DND-41 (cell line): ENCODE results near the gene BIRC3.

ENCODE experiments used
- ATAC-seq: fragments of 200-7000 bp; cut with Tn5 transposase; 3 replicates; pipeline ENCODE4 v1.9.1; 2021; ENCODE audit warnings: low read depth; ENCODE audit not compliant: insufficient read depth
- DNase-seq: peaks from one replicate; pipeline ENCODE4 v3.0.0-alpha.2; 2020
- H2AFZ ChIP-seq: 2 replicates; pipeline ENCODE4 v1.6.0; 2012; ENCODE audit warnings: low read depth, low read length
- H3K27ac ChIP-seq: 2 replicates; pipeline ENCODE4 v1.5.1; 2012; ENCODE audit warnings: low read length, inconsistent platforms
- H3K27me3 ChIP-seq: fragments of 200-600 bp; sonication (generic); 2 replicates; pipeline ENCODE4 v1.6.0; 2012; ENCODE audit warnings: low read length, mild to moderate bottlenecking, inconsistent platforms; ENCODE audit not compliant: insufficient read depth, poor library complexity
- H3K36me3 ChIP-seq: 2 replicates; pipeline ENCODE4 v1.5.1; 2012; ENCODE audit warnings: low read length, inconsistent platforms; ENCODE audit not compliant: insufficient read depth
- H3K4me1 ChIP-seq: 2 replicates; pipeline ENCODE4 v1.5.1; 2012; ENCODE audit warnings: mild to moderate bottlenecking, low read length; ENCODE audit not compliant: insufficient read depth
- H3K4me2 ChIP-seq: 2 replicates; pipeline ENCODE4 v1.6.0; 2012; ENCODE audit warnings: mild to moderate bottlenecking, moderate library complexity, low read length, inconsistent platforms; ENCODE audit not compliant: insufficient read depth
- H3K4me3 ChIP-seq, 2 experiments: fragments of 200-600 bp in 1 of 2; shearing (Covaris generic) in 1 of 2; 2 replicates each; pipeline ENCODE4 v1.5.1; 2012 to 2016; ENCODE audit warnings: inconsistent platforms in 2 of 2, low read length in 2 of 2, mild to moderate bottlenecking in 2 of 2, low read depth in 1 of 2, moderate library complexity in 1 of 2
- H3K79me2 ChIP-seq: 2 replicates; pipeline ENCODE4 v1.6.0; 2012; ENCODE audit warnings: low read length, inconsistent platforms; ENCODE audit not compliant: insufficient read depth
- H3K9ac ChIP-seq: 2 replicates; pipeline ENCODE4 v1.6.0; 2012; ENCODE audit warnings: low read depth, mild to moderate bottlenecking, inconsistent platforms, low read length, moderate library complexity
- H3K9me3 ChIP-seq: 2 replicates; pipeline ENCODE4 v1.5.1; 2012; ENCODE audit warnings: low read length, moderate library complexity, mild to moderate bottlenecking, inconsistent platforms; ENCODE audit not compliant: insufficient read depth, severe bottlenecking
- H4K20me1 ChIP-seq: 2 replicates; pipeline ENCODE4 v1.6.0; 2012; ENCODE audit warnings: low read length; ENCODE audit not compliant: insufficient read depth
- CTCF ChIP-seq: IDR thresholded peaks from 2 replicates; pipeline ENCODE4 v1.5.1; 2012; ENCODE audit warnings: borderline replicate concordance, low read length, moderate library complexity, mild to moderate bottlenecking; ENCODE audit not compliant: poor library complexity, severe bottlenecking; ENCODE audit errors: extremely low read depth
- EZH2 ChIP-seq: IDR thresholded peaks from 3 replicates; pipeline ENCODE4 v1.6.1; 2012; ENCODE audit warnings: borderline replicate concordance, low read depth, mild to moderate bottlenecking, moderate library complexity, low read length, inconsistent platforms; ENCODE audit not compliant: severe bottlenecking

Gene BIRC3

GRCh38 chr11:102287964-102288724 is 29.1 kb upstream of the BIRC3 start:
- H3K27me3 ChIP-seq, result no peaks in the 10 kb centered on the region
- H4K20me1 ChIP-seq, result no peaks in the 10 kb centered on the region
- H3K4me2 ChIP-seq, result peak overlapping the region; percentile 58
- TF ChIP-seq CTCF, result peak; percentile 92
- no peak for TF ChIP-seq EZH2
- no peaks in the 10 kb centered on the region for H3K79me2 ChIP-seq
- H3K4me3 ChIP-seq, result no peak overlapping the region
- H3K27ac ChIP-seq, result peak overlapping the region; percentile 67
- peak; percentile 56 for DNase-seq
- H3K9me3 ChIP-seq, result no peaks in the 10 kb centered on the region
- H3K9ac ChIP-seq, result peak overlapping the region; percentile 36; the same call in 1 of the 2 replicates
- no peaks in the 10 kb centered on the region for H3K36me3 ChIP-seq
- H2AFZ ChIP-seq, result peak overlapping the region; percentile 86
- H3K4me1 ChIP-seq, result peaks cover 33% of the 10 kb centered on the region
- ATAC-seq, result peak; percentile 90

GRCh38 chr11:102288725-102289083 is 28.6 kb upstream of the BIRC3 start:
- Histone ChIP-seq H3K36me3 (no peaks in the 10 kb centered on the region), H3K79me2 (no peaks in the 10 kb centered on the region), H3K4me1 (peaks cover 33% of the 10 kb centered on the region), H4K20me1 (no peaks in the 10 kb centered on the region), H3K9me3 (no peaks in the 10 kb centered on the region), H2AFZ (peak overlapping the region; percentile 86), H3K4me3 (no peak overlapping the region), H3K27me3 (no peaks in the 10 kb centered on the region), H3K4me2 (no peak overlapping the region), H3K9ac (no peak overlapping the region), H3K27ac (0 out of 2 replicates have a peak overlapping the region, but pooled peaks have one; percentile 67)
- no peak for DNase-seq
- TF ChIP-seq EZH2, result no peak
- no peak for TF ChIP-seq CTCF
- ATAC-seq, result no peak

GRCh38 chr11:102289592-102289991 is 27.7 kb upstream of the BIRC3 start:
- Histone ChIP-seq H2AFZ (0 out of 2 replicates have a peak overlapping the region, but pooled peaks have one; percentile 27), H3K9ac (no peak overlapping the region)
- no peak for DNase-seq

More at GRCh38 chr11:102289592-102289991, 27.7 kb upstream of the BIRC3 start:
- no peak overlapping the region for H3K27ac ChIP-seq
- H3K4me1 ChIP-seq, result peaks cover 36% of the 10 kb centered on the region
- no peak overlapping the region for H3K4me3 ChIP-seq
- no peaks in the 10 kb centered on the region for H3K36me3 ChIP-seq
- no peaks in the 10 kb centered on the region for H3K9me3 ChIP-seq
- H4K20me1 ChIP-seq, result no peaks in the 10 kb centered on the region
- TF ChIP-seq EZH2, result no peak
- TF ChIP-seq CTCF, result no peak
- no peak for ATAC-seq
- H3K79me2 ChIP-seq, result no peaks in the 10 kb centered on the region
- H3K27me3 ChIP-seq, result no peaks in the 10 kb centered on the region
- H3K4me2 ChIP-seq, result no peak overlapping the region
